H1 (cell line): ENCODE results near the gene TMEM269. TPM values are rescaled to one million over a fixed set of nuclear protein-coding genes. Genes with fewer than 3 reads are reported as not detected.

Experiments
- ATF3 ChIP-seq: IDR thresholded peaks from 2 replicates; pipeline ENCODE4 v1.6.1; 2011; ENCODE audit warnings: low read depth, mild to moderate bottlenecking, low read length; ENCODE audit not compliant: insufficient read depth
- BCL11A ChIP-seq, 2 experiments: IDR thresholded peaks; one replicate each; pipeline ENCODE4 v1.6.1; 2011; ENCODE audit warnings: low read depth in 2 of 2, low read length in 2 of 2, mild to moderate bottlenecking in 2 of 2
- CHD7 ChIP-seq: fragments of 300-600 bp; sonication (generic); IDR thresholded peaks from 2 replicates; pipeline ENCODE4 v1.7.1; 2012; ENCODE audit warnings: low read length, moderate library complexity, mild to moderate bottlenecking, inconsistent platforms; ENCODE audit not compliant: insufficient replicate concordance
- CREB1 ChIP-seq: IDR thresholded peaks from 2 replicates; pipeline ENCODE4 v1.6.1; 2012; ENCODE audit warnings: inconsistent platforms
- JUN ChIP-seq: IDR thresholded peaks from 2 replicates; pipeline ENCODE4 v1.6.1; 2011; ENCODE audit warnings: low read depth, mild to moderate bottlenecking, improper control_type of control experiment, low read length
- JUND ChIP-seq: IDR thresholded peaks from 2 replicates; pipeline ENCODE4 v1.6.1; 2011; ENCODE audit warnings: mild to moderate bottlenecking, improper control_type of control experiment, low read length
- MAFK ChIP-seq: IDR thresholded peaks from 2 replicates; pipeline ENCODE4 v1.6.1; 2012; ENCODE audit warnings: low read depth, mild to moderate bottlenecking, improper control_type of control experiment, low read length
- PHF8 ChIP-seq: fragments of 200-600 bp; sonication (generic); conservative IDR thresholded peaks from 2 replicates; pipeline ENCODE4 v1.7.1; 2012; ENCODE audit warnings: low read depth, mild to moderate bottlenecking, inconsistent platforms, low read length, moderate library complexity
- POU5F1 ChIP-seq: IDR thresholded peaks from 2 replicates; pipeline ENCODE4 v1.6.1; 2011; ENCODE audit warnings: low read depth, mild to moderate bottlenecking, low read length, moderate library complexity
- RNF2 ChIP-seq: fragments of 200-900, 300-1000 bp; sonication (generic); IDR thresholded peaks from 2 replicates; pipeline ENCODE4 v1.7.1; 2016; ENCODE audit warnings: borderline replicate concordance, low read depth, mild to moderate bottlenecking, antibody characterized with exemption, low read length; ENCODE audit not compliant: poor library complexity, severe bottlenecking; ENCODE audit errors: missing control alignments
- SAP30 ChIP-seq: fragments of 300-600 bp; sonication (generic); IDR thresholded peaks from 2 replicates; pipeline ENCODE4 v1.7.1; 2012; ENCODE audit warnings: low read length, moderate library complexity, mild to moderate bottlenecking, inconsistent platforms; ENCODE audit not compliant: insufficient read depth, insufficient replicate concordance
- polyA plus RNA-seq, 7 experiments: library from polyadenylated mRNA; depleted of rRNA in 3 of 7; stranded (reverse) in 5 of 7; unstranded in 2 of 7; fragments of >200 nt in 5 of 7; fragments of 200-250 nt in 2 of 7; gene quantifications; 1 replicate in 5 of 7; 2 replicates in 1 of 7; 4 replicates in 1 of 7; pipeline versions ENCODE4 v1.2.1 to v1.2.3, GENCODE V29; 2011 to 2013; ENCODE audit warnings: missing spikeins in 2 of 7, mixed read lengths in 2 of 7
- total RNA-seq: library from RNA; stranded (reverse); fragmentation: NEBNext Ultra II Directional; extraction: Animal tissue kit (Norgen Biotek cat#: 25700); gene quantifications from 2 replicates; pipeline ENCODE4 v1.2.1, GENCODE V29; 2021

The TMEM269 gene
- total and polyA plus RNA-seq, 2 of the 8 experiments (the other 6 are each of a cell fraction or from before 2014, with no cell fraction given) = 0.14 to 0.35 TPM

GRCh38 chr1:42797414-42797813 is 12.6 kb downstream of the TMEM269 start (continued):
- TF ChIP-seq CHD7 (no peak), BCL11A (IDR thresholded peaks at IDR 0.05; ENCODE audit: low read depth in 2 of 2, low read length in 2 of 2) (no peak), SAP30 (no peak), JUND (no peak), ATF3 (no peak), JUN (no peak), RNF2 (no peak), POU5F1 (no peak), CREB1 (no peak), MAFK (no peak), PHF8 (no peak)
